Measurements from ENCODE around the gene RFC4.

Gene RFC4

DNA sequence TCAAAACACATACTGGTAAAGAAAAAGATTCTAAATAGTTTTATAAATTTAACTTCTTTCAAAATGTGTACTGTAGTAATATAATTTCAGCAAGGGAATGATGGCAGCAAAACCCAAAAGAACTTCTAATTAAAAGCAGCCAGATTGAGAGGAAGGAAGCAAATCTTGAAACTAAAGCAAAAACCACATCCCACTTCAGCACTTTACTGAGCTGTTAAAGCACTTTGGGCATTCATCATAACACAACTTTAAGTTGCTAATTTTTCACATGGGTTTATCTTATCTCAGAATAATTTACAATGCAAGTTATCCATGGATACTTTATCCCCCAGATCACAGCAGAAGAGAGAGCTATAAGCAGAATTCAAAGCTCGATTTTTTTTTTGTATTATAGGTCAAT is 6.0 kb downstream of the RFC4 start:
- Histone ChIP-seq H3K4me1 (ENCODE audit: insufficient read depth, low read length) (peaks cover 34% of the 10 kb centered on the region), H3K9me3 (ENCODE audit: insufficient read depth, low read length, severe bottlenecking) (no peaks in the 10 kb centered on the region), H3K27ac (ENCODE audit: low read length) (no peak overlapping the region), H2AFZ (ENCODE audit: low read depth, low read length) (no peak overlapping the region), H3K79me2 (ENCODE audit: insufficient read depth, low read length) (peaks cover 82% of the 10 kb centered on the region), H3K9ac (ENCODE audit: low read depth, low read length) (no peak overlapping the region), H3K4me3 (ENCODE audit: low read depth in 1 of 2, low read length in 2 of 2) (no peak overlapping the region), H4K20me1 (ENCODE audit: insufficient read depth, low read length) (peaks cover 15% of the 10 kb centered on the region; the same call in 1 of the 2 replicates), H3K36me3 (ENCODE audit: insufficient read depth, low read length) (peaks cover 89% of the 10 kb centered on the region), H3K27me3 (ENCODE audit: insufficient read depth, low read length, poor library complexity) (no peaks in the 10 kb centered on the region), H3K4me2 (ENCODE audit: insufficient read depth, low read length) (no peak overlapping the region)
- TF ChIP-seq, protein P1, sequence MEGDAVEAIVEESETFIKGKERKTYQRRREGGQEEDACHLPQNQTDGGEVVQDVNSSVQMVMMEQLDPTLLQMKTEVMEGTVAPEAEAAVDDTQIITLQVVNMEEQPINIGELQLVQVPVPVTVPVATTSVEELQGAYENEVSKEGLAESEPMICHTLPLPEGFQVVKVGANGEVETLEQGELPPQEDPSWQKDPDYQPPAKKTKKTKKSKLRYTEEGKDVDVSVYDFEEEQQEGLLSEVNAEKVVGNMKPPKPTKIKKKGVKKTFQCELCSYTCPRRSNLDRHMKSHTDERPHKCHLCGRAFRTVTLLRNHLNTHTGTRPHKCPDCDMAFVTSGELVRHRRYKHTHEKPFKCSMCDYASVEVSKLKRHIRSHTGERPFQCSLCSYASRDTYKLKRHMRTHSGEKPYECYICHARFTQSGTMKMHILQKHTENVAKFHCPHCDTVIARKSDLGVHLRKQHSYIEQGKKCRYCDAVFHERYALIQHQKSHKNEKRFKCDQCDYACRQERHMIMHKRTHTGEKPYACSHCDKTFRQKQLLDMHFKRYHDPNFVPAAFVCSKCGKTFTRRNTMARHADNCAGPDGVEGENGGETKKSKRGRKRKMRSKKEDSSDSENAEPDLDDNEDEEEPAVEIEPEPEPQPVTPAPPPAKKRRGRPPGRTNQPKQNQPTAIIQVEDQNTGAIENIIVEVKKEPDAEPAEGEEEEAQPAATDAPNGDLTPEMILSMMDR (IDR thresholded peaks at IDR 0.05; ENCODE audit: borderline replicate concordance, extremely low read depth, low read length, poor library complexity, severe bottlenecking) = no peak
- TF ChIP-seq EZH2 (IDR thresholded peaks at IDR 0.05; ENCODE audit: borderline replicate concordance, low read depth, low read length, severe bottlenecking) = no peak
- no peak for DNase-seq
- peak; percentile 33; the same call in 1 of the 3 replicates for ATAC-seq (ENCODE audit: insufficient read depth, low read depth)

DNA sequence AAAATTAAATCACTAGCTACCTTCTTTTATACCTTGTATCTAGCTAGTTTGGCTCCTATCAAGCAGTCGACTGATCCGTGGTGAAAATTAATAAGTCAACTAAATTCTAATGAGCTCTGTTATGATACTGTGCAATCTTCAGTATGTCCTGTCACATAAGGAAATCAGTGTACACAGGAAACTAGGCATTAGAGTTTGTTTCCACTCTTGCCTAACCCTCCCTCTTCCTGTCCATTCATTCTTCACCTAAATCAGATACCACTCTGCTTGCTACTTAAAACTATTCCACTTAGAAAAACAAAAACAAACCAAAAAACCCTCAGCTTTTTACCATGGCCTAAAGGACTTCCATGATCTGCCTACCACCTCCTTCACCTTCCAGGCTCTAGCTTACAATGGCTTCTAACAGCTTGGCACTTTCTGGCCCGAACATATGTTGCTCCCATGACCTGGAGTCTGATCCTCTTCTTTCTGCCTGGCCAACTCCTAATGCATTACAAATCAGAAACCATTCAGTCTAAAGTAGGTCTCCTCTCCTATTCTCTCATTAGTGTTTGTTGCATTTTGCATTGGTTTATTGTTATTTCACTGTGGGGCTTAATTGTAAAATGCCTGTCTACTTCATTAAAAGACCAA is 7.9 kb downstream of the RFC4 start:
- DNase-seq (no peak), ATAC-seq (ENCODE audit: insufficient read depth, low read depth) (no peak)
- no peak overlapping the region for H3K27ac ChIP-seq (ENCODE audit: low read length)
- no peak for TF ChIP-seq EZH2 (IDR thresholded peaks at IDR 0.05; ENCODE audit: borderline replicate concordance, low read depth, low read length, severe bottlenecking)
- TF ChIP-seq, protein P1 (IDR thresholded peaks at IDR 0.05; ENCODE audit: borderline replicate concordance, extremely low read depth, low read length, poor library complexity, severe bottlenecking) = no peak
- H3K27me3 ChIP-seq (ENCODE audit: insufficient read depth, low read length, poor library complexity) = no peaks in the 10 kb centered on the region
- H3K4me1 ChIP-seq (ENCODE audit: insufficient read depth, low read length) = peaks cover 16% of the 10 kb centered on the region; the same call in 1 of the 2 replicates
- H3K9me3 ChIP-seq (ENCODE audit: insufficient read depth, low read length, severe bottlenecking) = no peaks in the 10 kb centered on the region
- peaks cover 88% of the 10 kb centered on the region for H3K36me3 ChIP-seq (ENCODE audit: insufficient read depth, low read length)
- H4K20me1 ChIP-seq (ENCODE audit: insufficient read depth, low read length) = peaks cover 10% of the 10 kb centered on the region; the same call in 1 of the 2 replicates
- H3K9ac ChIP-seq (ENCODE audit: low read depth, low read length) = no peak overlapping the region
- H3K4me2 ChIP-seq (ENCODE audit: insufficient read depth, low read length) = peak overlapping the region; percentile 15; the same call in 1 of the 2 replicates
- no peak overlapping the region for H2AFZ ChIP-seq (ENCODE audit: low read depth, low read length)
- no peak overlapping the region for H3K4me3 ChIP-seq (ENCODE audit: low read depth in 1 of 2, low read length in 2 of 2)
- H3K79me2 ChIP-seq (ENCODE audit: insufficient read depth, low read length) = peaks cover 74% of the 10 kb centered on the region

GRCh38 chr3:186790261-186790981 is 15.9 kb downstream of the RFC4 start:
- no peak overlapping the region for H3K4me2 ChIP-seq (ENCODE audit: insufficient read depth, low read length)
- H3K4me1 ChIP-seq (ENCODE audit: insufficient read depth, low read length) = peaks cover 25% of the 10 kb centered on the region
- peaks cover 88% of the 10 kb centered on the region for H3K36me3 ChIP-seq (ENCODE audit: insufficient read depth, low read length)
- peaks cover 45% of the 10 kb centered on the region for H4K20me1 ChIP-seq (ENCODE audit: insufficient read depth, low read length)
- DNase-seq (peak; percentile 32), ATAC-seq (ENCODE audit: insufficient read depth, low read depth) (peak; percentile 48)
- no peak overlapping the region for H3K4me3 ChIP-seq (ENCODE audit: low read depth in 1 of 2, low read length in 2 of 2)
- H3K9me3 ChIP-seq (ENCODE audit: insufficient read depth, low read length, severe bottlenecking) = no peaks in the 10 kb centered on the region
- no peak overlapping the region for H2AFZ ChIP-seq (ENCODE audit: low read depth, low read length)
- TF ChIP-seq, protein P1 (IDR thresholded peaks at IDR 0.05; ENCODE audit: borderline replicate concordance, extremely low read depth, low read length, poor library complexity, severe bottlenecking) = no peak
- TF ChIP-seq EZH2 (IDR thresholded peaks at IDR 0.05; ENCODE audit: borderline replicate concordance, low read depth, low read length, severe bottlenecking) = no peak
- no peak overlapping the region for H3K27ac ChIP-seq (ENCODE audit: low read length)
- no peaks in the 10 kb centered on the region for H3K27me3 ChIP-seq (ENCODE audit: insufficient read depth, low read length, poor library complexity)
- H3K9ac ChIP-seq (ENCODE audit: low read depth, low read length) = no peak overlapping the region
- peaks cover 49% of the 10 kb centered on the region for H3K79me2 ChIP-seq (ENCODE audit: insufficient read depth, low read length)

Data from DND-41 (cell line).